ENCODE data around the gene CCL2.

DNA sequence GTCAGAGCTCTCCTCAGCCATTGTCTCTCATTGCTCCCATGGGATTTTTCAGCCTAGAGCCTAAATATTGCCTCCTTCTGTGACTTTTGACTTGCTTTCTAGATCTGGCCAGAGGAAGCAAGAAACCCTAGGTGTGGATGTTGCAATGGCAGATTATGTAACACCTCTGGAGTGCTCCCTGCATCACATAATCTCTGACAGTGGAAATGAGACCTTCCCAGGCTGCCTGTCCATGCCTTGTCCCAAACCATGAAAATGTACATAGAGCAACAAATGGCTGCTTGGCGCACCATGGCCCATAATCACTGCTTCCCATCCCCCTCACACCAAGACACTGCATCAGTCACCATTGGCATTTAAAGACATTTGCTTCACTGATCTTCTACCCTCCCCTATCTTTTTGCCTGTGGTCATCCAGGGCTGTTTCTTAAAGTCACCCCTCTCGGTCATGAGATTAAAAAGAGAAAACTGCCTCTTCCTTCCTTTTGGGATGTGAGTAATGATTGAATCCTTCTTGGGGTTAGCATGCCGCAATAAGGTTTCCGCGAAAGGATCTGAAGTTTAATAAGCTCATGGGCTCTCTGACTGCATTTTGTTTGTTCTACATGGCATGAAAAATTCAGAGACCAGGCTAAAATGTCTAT lies 34.2 kb upstream of the CCL2 start:
- TF ChIP-seq CTCF (IDR thresholded peaks at IDR 0.05; ENCODE audit: insufficient read depth, low read length, poor library complexity, severe bottlenecking) = no peak
- no peak for TF ChIP-seq EZH2phosphoT487 (conservative IDR thresholded peaks at IDR 0.05; ENCODE audit: low read length)

Data from SU-DHL-6 (cell line).